Measurements from ENCODE around the gene MYBPC1.

Gene MYBPC1

GRCh38 chr12:101619026-101619786 lies 24.4 kb downstream of the MYBPC1 start:
- Histone ChIP-seq H3K79me2 (ENCODE audit: insufficient read depth, low read depth) (no peaks in the 10 kb centered on the region), H3K4me1 (ENCODE audit: low read depth, poor library complexity, severe bottlenecking) (no peaks in the 10 kb centered on the region), H3K36me3 (ENCODE audit: insufficient read depth) (no peaks in the 10 kb centered on the region), H3K9ac (no peak overlapping the region), H4K20me1 (ENCODE audit: insufficient read depth) (no peaks in the 10 kb centered on the region), H3K4me3 (IDR thresholded peaks at IDR 0.05; ENCODE audit: insufficient read depth, low read depth, low read length) (no peak overlapping the region), H3K27ac (no peak overlapping the region), H3K27me3 (ENCODE audit: insufficient read depth, low read depth) (no peaks in the 10 kb centered on the region), H2AFZ (ENCODE audit: low read depth) (no peak overlapping the region), H3K4me2 (no peak overlapping the region)
- TF ChIP-seq, protein P1, sequence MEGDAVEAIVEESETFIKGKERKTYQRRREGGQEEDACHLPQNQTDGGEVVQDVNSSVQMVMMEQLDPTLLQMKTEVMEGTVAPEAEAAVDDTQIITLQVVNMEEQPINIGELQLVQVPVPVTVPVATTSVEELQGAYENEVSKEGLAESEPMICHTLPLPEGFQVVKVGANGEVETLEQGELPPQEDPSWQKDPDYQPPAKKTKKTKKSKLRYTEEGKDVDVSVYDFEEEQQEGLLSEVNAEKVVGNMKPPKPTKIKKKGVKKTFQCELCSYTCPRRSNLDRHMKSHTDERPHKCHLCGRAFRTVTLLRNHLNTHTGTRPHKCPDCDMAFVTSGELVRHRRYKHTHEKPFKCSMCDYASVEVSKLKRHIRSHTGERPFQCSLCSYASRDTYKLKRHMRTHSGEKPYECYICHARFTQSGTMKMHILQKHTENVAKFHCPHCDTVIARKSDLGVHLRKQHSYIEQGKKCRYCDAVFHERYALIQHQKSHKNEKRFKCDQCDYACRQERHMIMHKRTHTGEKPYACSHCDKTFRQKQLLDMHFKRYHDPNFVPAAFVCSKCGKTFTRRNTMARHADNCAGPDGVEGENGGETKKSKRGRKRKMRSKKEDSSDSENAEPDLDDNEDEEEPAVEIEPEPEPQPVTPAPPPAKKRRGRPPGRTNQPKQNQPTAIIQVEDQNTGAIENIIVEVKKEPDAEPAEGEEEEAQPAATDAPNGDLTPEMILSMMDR (conservative IDR thresholded peaks at IDR 0.05; ENCODE audit: low read depth, low read length) = no peak

DNA sequence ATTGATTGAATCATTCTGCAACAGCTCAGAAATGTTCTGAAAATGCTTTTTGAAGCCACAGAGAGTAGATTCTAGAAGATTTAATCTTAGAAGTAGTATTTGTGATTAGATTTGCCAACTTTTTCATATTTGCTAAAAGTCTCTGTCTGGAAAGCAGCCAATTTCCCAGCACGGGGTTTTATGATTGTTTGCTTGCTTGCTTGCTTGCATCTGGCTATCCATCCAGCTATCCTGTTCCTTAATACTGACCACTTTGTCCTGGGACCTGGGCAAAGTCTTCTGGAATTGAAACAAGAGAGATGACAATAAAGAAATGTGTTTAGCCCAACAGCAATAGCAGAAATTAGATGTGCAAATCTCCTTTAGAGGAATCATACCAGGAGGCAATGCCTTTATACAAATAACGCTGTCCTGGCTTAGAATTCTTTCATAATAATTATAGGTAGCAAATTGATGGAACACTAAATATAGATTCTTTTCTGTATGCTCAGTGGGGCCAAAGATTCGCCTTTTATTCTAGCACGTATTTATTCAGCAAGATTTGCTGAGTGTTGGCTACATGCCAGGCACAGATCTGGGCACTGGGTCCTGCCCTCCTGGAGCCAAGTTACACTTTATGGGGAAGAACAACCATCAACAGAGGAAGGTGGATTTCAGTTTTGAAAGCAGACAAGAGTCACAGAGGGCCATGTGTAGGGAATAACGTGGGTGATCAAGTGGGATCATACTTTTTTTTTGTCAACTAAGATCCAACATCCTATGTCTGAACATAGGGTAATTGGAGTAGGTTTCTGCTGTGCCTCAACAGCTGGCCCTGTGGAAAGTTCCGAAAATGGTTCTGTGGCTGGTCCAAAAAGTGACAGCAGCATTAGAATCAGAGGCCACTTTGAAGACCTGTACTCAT lies 25.3 kb downstream of the MYBPC1 start:
- no peaks in the 10 kb centered on the region for H3K36me3 ChIP-seq (ENCODE audit: insufficient read depth)
- H4K20me1 ChIP-seq (ENCODE audit: insufficient read depth) = no peaks in the 10 kb centered on the region
- no peaks in the 10 kb centered on the region for H3K27me3 ChIP-seq (ENCODE audit: insufficient read depth, low read depth)
- H3K79me2 ChIP-seq (ENCODE audit: insufficient read depth, low read depth) = no peaks in the 10 kb centered on the region
- no peak overlapping the region for H3K9ac ChIP-seq
- no peak overlapping the region for H3K27ac ChIP-seq
- H3K4me2 ChIP-seq = no peak overlapping the region
- no peak overlapping the region for H2AFZ ChIP-seq (ENCODE audit: low read depth)
- TF ChIP-seq, protein P1 (conservative IDR thresholded peaks at IDR 0.05; ENCODE audit: low read depth, low read length) = no peak
- no peaks in the 10 kb centered on the region for H3K4me1 ChIP-seq (ENCODE audit: low read depth, poor library complexity, severe bottlenecking)
- H3K4me3 ChIP-seq (IDR thresholded peaks at IDR 0.05; ENCODE audit: insufficient read depth, low read depth, low read length) = no peak overlapping the region

DNA sequence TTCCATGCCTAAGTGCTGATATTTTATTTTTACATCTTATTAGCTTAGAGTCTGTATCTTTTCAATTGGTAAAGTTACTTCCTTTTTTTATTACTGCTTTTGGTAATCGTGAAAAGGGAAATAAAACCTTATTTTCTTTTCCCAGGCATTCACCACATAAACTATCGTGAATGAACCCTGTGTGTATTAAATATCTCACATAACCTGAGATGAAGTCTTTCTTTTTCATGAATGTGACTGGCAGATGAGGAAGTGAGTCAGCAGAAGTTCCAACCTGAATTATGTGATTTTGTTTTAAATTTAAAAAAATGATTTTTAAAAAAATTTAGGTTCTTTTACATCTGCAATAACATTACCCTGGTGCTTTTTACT lies 26.0 kb downstream of the MYBPC1 start:
- Histone ChIP-seq H3K79me2 (ENCODE audit: insufficient read depth, low read depth) (no peaks in the 10 kb centered on the region), H3K4me3 (IDR thresholded peaks at IDR 0.05; ENCODE audit: insufficient read depth, low read depth, low read length) (no peak overlapping the region), H2AFZ (ENCODE audit: low read depth) (no peak overlapping the region), H3K9ac (no peak overlapping the region), H3K4me1 (ENCODE audit: low read depth, poor library complexity, severe bottlenecking) (no peaks in the 10 kb centered on the region), H3K27ac (no peak overlapping the region), H3K27me3 (ENCODE audit: insufficient read depth, low read depth) (no peaks in the 10 kb centered on the region), H4K20me1 (ENCODE audit: insufficient read depth) (no peaks in the 10 kb centered on the region), H3K36me3 (ENCODE audit: insufficient read depth) (no peaks in the 10 kb centered on the region), H3K4me2 (no peak overlapping the region)
- TF ChIP-seq, protein P1 (conservative IDR thresholded peaks at IDR 0.05; ENCODE audit: low read depth, low read length) = no peak

DNA sequence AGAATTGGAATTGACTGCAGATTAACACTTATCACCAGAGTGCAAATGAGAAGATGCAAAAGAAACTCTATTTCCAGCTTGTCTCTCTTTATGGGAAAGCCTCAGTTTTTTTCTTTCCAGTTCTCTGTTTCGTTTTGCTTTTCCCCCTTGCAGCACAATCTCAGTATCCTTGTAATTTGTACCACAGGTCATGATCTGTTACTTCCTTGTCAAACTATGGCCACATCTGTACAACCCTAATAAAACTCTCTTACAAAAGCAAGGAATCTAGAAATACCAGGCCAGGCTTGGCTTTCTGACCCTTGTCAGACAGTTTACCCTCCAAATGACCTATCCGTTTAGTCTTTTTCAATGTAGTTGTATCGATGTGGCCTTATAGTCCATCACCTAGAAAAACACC lies 33.9 kb downstream of the MYBPC1 start:
- no peak overlapping the region for H2AFZ ChIP-seq (ENCODE audit: low read depth)
- TF ChIP-seq, protein P1 (conservative IDR thresholded peaks at IDR 0.05; ENCODE audit: low read depth, low read length) = no peak

More for the DNA sequence above, 33.9 kb downstream of the MYBPC1 start:
- no peaks in the 10 kb centered on the region for H3K79me2 ChIP-seq (ENCODE audit: insufficient read depth, low read depth)
- no peak overlapping the region for H3K4me3 ChIP-seq (IDR thresholded peaks at IDR 0.05; ENCODE audit: insufficient read depth, low read depth, low read length)
- H3K27me3 ChIP-seq (ENCODE audit: insufficient read depth, low read depth) = no peaks in the 10 kb centered on the region
- no peaks in the 10 kb centered on the region for H3K36me3 ChIP-seq (ENCODE audit: insufficient read depth)
- no peak overlapping the region for H3K9ac ChIP-seq
- no peak overlapping the region for H3K27ac ChIP-seq
- peaks cover 16% of the 10 kb centered on the region for H3K4me1 ChIP-seq (ENCODE audit: low read depth, poor library complexity, severe bottlenecking)
- H3K4me2 ChIP-seq = no peak overlapping the region
- H4K20me1 ChIP-seq (ENCODE audit: insufficient read depth) = no peaks in the 10 kb centered on the region
